ENCODE results near the gene ZNF846.
"Not testable (repeated sequence)": the region's sequence is repeated elsewhere in the genome, so short reads cannot be mapped to it uniquely, and the experiment has no call there.

ZNF846 gene

DNA sequence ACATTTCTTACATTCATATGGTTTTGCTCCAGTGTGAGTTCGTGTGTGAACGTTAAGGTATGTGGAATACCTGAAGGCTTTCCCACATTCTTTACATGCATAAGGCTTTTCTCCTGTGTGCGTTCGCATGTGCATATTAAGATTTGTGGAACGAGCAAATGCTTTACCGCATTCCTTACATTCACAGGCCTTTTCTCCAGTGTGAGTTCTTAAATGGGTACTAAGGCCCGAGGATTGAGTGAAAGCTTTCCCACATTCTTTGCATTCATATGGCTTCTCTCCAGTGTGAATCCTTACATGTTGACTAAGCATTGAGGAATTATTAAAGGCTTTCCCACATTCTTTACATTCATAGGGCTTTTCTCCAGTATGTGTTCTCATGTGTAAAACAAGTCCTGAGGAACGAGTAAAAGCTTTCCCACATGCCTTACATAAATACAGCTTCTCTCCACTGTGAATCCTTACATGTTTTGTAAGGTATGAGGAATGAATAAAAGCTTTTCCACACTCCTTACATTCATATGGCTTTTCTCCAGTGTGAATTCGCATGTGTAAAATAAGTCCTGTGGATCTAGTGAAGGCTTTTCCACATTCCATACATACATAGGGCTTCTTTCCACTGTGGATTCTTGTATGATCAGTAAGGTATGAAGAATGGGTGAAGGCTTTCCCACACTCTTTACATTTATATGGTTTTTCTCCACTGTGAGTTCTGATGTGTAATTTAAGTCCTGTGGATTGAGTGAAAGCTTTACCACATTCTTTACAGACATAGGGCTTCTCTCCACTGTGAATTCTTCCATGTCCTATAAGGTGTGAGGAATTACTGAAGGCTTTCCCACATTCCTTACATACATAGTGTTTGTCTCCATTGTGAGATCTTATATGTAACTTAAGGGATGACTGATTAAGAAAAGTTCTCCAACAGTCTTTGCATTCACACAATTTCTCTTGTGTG, 10.7 kb downstream of the ZNF846 start:
- DNase-seq (ENCODE audit: low read depth) = no peak
- TF ChIP-seq, protein P1, sequence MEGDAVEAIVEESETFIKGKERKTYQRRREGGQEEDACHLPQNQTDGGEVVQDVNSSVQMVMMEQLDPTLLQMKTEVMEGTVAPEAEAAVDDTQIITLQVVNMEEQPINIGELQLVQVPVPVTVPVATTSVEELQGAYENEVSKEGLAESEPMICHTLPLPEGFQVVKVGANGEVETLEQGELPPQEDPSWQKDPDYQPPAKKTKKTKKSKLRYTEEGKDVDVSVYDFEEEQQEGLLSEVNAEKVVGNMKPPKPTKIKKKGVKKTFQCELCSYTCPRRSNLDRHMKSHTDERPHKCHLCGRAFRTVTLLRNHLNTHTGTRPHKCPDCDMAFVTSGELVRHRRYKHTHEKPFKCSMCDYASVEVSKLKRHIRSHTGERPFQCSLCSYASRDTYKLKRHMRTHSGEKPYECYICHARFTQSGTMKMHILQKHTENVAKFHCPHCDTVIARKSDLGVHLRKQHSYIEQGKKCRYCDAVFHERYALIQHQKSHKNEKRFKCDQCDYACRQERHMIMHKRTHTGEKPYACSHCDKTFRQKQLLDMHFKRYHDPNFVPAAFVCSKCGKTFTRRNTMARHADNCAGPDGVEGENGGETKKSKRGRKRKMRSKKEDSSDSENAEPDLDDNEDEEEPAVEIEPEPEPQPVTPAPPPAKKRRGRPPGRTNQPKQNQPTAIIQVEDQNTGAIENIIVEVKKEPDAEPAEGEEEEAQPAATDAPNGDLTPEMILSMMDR (IDR thresholded peaks at IDR 0.05; ENCODE audit: control insufficient read depth, insufficient read depth, low read depth, low read length, missing control alignments) = no peak
- no peak overlapping the region for H3K4me3 ChIP-seq (ENCODE audit: control insufficient read depth, low read depth, low read length)

DNA sequence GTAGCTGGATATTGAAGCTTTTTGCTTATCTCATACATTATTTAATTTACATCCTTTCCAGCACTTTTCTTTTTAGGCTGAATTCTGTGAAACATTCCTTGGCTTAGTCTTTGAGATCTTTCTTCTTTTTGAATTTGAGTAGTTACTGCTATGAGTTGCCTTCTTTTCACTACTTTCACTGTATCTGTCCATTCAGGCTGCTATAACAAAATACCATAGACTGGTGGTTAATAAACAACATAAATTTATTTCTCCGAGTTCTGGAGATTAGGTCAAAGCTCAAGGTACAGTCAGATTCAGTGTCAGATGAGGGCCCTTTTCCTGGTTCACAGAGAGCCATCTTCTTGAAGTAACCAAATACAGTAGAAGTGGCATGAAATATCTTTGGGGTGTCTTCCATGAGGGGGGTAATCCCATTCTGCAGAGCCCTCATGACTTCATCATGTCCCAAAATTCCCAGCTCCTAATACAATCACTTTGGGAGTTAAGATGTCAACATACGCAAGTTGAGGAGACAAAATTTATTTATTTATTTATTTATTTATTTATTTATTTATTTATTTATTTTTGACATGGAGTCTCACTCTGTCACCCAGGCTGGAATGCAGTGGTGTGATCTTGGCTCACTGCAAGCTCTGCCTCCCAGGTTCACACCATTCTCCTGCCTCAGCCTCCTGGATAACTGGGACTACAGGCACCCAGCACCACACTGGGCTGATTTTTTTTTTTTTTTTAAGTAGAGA, 15.7 kb downstream of the ZNF846 start:
- no peak overlapping the region for H3K4me3 ChIP-seq (ENCODE audit: control insufficient read depth, low read depth, low read length)
- TF ChIP-seq, protein P1 (IDR thresholded peaks at IDR 0.05; ENCODE audit: control insufficient read depth, insufficient read depth, low read depth, low read length, missing control alignments) = no peak
- no peak for DNase-seq (ENCODE audit: low read depth)

GRCh38 chr19:9751446-9751845, 17.1 kb downstream of the ZNF846 start:
- no peak overlapping the region for H3K4me3 ChIP-seq (ENCODE audit: control insufficient read depth, low read depth, low read length)
- TF ChIP-seq, protein P1 (IDR thresholded peaks at IDR 0.05; ENCODE audit: control insufficient read depth, insufficient read depth, low read depth, low read length, missing control alignments) = no peak
- no peak for DNase-seq (ENCODE audit: low read depth)

DNA sequence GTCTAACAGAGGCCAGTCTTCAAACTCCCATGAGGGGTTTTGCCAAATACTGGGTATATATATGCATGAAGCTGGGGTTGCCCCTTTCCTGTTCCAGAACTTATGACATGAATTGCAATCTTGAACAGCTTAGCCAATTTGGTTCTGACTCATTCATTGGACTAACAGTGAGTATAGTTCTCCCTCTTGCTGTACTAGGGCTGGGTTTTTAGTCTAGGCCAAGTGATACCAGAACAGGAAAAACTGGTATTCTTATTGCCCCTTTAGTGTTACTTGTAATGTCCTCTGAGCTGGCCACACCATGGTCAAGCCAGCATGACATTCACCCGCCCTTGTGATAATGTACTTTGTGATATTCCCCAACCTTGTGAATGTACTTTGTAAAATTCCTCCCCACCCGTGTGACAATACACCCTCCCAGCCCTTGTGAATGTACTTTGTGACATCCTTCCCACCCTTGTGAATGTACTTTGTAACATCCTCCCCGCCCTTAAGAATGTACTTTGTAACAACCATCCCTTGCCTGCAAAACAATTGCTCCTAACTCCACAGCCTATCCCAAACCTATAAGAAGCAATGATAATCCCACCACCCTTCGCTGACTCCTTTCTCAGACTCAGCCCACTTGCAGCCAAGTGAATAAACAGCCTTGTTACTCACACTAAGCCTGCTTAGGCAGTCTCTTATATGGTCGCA, 26.9 kb downstream of the ZNF846 start:
- no peak for DNase-seq (ENCODE audit: low read depth)
- H3K4me3 ChIP-seq (ENCODE audit: control insufficient read depth, low read depth, low read length) = no peak overlapping the region
- TF ChIP-seq, protein P1 (IDR thresholded peaks at IDR 0.05; ENCODE audit: control insufficient read depth, insufficient read depth, low read depth, low read length, missing control alignments) = no peak

DNA sequence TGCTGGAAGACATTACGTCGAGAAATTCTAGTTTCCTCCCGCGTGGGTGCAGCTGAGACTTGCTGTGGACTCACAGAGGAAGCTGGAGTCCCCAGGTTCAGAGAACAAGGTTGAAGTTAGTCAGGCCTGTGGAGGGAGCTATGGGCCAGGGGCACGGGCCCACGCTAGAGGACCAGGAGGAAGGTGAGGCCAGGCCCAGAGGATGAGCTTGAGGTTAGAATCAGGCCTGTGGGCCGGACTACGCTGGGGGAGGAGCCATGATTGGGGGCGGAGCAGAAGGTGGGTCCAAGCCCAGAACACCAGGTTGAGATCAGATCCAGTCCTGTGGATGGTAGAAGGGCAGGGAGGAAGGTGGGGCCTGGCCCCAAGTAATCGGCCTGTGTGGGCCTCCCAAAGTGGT, 32.6 kb downstream of the ZNF846 start:
- TF ChIP-seq, protein P1 (IDR thresholded peaks at IDR 0.05; ENCODE audit: control insufficient read depth, insufficient read depth, low read depth, low read length, missing control alignments) = no peak
- DNase-seq (ENCODE audit: low read depth) = no peak
- no peak overlapping the region for H3K4me3 ChIP-seq (ENCODE audit: control insufficient read depth, low read depth, low read length)

DNA sequence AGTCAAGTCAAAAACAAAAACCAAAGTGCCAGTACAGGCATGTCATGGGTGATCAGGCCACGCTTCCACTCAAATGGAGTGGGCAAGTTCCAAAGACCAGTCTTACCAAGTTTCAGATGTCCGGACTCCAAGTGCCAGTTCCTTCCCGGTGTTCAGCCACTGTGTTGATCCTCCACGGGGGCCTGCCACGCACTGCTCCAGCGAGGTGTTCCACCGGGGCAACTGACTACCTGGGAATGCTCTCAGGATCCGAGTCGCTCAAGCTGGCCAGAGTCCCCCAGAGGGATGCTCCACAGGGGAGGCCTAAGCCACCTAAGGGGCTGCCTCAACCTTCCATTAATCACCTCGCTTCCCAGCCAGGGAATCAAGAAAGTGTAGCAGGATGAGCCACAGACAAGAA, 38.5 kb downstream of the ZNF846 start:
- H3K4me3 ChIP-seq (ENCODE audit: control insufficient read depth, low read depth, low read length); DNase-seq (ENCODE audit: low read depth): not testable (repeated sequence)
